GM18517 (cell line): ENCODE results near the gene CLRN3.

Source experiments
- ATAC-seq: cut with Tn5 transposase; IDR thresholded peaks from one replicate; pipeline ENCODE4 v1.9.1; 2021; ENCODE audit warnings: mild to moderate bottlenecking, moderate library complexity; ENCODE audit not compliant: unreplicated experiment

Gene CLRN3

DNA sequence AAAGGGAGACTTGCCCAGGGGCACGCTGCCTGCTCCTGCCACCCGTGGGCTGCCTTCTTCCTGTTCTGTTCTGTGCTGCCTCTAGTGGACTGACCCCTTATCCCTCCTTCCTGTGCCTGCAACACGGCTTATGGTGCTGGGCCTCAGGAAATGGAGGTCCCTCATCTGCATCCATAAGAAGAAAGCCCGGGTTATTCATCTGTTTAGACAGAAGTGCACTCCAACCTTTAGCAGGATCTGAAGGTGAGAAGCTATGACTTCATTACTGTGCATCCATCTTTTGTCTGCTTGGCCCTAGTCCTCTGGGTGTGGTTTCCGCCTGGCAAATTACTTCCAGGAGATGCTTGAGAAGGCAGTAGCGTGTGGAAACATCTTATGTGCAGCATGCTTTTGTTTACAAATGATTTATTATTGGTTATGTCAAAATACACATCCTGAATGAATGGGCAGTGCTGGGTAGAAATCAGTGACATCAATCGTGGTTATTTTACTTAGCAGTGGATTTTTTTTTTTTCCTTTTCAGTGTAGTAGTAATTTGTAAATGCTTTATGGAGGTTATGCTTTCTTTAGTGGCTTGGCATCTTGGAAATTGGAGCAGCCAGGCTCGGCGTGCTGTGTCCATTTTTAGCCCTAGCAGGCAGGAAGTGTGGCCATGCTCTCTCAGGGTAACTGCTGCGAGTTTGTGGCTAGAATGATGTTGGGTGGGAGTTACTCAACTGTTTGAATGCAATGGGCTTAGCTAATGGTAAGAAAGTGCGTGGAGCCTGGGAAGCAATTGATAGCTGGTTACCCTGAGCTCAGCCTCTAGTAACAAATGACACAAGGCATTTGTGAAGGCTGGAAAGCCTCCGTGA, 26.9 kb upstream of the CLRN3 start:
- ATAC-seq, result no peak

DNA sequence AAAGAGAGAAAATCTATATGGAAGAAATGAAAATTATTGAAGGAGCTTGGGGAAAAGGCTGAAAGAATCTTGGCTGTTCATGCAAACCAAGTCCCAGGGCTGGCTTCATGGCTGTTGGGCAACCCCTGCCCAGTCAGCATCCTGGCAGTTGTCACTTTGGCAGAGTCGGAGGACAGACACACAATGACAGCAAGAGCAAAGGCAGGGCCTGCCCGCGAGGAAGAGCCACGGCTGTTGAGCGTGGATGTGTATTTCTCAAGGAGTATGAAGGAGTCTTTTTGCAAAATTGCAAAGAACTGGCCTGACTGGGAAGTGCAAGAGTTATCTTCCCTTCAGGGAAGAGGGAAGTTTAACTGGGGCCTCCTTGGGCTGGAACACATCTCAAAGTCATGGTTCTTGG, 25.8 kb upstream of the CLRN3 start:
- ATAC-seq, result no peak

DNA sequence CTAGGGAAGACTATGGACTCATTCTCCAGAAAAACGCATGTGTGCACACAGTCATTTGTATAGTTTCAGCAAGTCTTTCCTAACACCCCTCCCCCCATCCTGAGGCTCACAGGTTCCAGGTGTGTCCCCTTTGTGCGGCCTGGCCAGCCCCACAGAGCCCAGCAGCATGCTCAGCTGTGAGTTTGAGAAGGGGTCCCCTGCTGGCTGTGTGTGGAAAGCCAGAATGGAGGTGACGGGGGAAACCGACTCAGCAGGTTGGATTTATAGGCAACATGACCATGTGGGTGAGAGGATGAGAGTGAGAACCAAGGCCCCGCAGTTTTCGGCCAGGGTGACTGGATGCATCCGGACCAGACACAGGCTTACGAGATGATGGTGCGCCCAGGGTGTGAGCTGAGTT, 24.1 kb upstream of the CLRN3 start:
- ATAC-seq, result no peak

DNA sequence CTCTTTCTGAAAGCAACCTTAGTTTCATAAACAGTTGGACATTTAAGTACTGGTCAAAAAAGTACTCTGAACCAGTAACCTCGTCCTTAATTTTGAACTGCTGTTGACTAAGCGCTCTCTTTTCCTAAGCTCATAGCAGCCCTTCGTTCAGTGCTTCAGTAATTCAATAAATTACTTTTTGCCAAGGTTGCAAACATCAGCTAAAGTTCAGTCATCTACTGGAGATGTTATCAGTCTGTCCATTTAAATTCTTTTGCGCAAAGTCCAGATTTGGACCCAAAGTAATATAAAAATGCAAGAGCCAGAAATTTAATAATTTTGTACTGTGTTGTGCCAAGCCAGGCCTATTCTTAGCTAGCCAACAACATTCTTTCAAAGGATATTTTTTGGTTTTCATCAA, 22.6 kb upstream of the CLRN3 start:
- no peak for ATAC-seq

DNA sequence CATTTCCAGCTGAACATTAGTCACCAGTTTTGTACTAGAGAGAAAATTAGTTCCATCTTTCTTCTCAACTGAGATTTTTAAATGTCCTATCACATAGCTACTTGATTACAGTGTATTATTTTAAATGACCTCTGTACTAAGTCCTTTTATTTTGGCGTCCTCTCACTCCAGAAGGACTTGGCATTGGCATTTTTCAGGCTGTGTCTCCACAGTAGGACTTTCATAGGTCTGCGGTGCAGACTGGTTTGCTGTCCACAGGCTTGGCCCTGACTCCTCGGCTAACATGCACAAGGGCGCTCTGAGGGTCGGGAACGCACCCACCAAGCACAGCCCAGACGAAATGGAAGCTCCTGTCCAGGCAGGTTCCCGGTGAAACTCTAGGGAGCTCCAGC, 20.6 kb upstream of the CLRN3 start:
- no peak for ATAC-seq

DNA sequence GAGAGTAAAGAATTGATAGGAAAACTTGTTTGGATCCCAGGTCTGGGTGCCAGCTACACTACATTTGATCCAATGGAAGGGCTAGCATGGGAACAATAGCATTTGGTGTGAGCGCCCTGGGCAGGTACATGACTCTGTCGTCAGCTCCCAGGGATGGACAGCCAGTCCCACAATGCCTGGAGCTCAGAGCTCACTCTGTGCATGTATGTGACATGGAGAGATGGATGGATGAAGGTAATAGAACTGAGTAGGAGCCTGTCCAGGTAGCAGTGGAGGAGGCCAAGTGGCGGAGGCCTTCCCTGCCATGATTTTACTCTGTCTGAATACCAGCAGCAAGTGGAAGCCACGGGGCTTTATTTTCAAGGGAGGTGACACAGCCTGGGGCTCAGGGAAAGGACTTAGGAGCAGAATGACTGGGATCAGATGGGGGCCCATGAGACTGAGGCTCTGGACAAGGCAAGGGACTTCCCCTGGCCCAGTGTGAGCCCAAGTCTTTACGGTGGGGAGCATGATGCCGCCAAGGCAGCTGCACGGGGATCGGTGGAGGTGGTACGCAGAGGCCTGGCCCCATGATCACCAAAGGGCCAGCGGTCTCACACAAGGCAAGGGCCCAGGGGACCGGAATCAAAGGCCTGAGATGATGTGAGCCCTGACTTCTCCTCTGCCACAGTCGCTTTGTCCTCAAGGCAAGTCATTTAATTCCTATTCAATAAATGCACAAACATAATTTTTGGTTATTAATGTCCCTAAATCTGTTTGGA, 20.0 kb upstream of the CLRN3 start:
- ATAC-seq, result no peak

DNA sequence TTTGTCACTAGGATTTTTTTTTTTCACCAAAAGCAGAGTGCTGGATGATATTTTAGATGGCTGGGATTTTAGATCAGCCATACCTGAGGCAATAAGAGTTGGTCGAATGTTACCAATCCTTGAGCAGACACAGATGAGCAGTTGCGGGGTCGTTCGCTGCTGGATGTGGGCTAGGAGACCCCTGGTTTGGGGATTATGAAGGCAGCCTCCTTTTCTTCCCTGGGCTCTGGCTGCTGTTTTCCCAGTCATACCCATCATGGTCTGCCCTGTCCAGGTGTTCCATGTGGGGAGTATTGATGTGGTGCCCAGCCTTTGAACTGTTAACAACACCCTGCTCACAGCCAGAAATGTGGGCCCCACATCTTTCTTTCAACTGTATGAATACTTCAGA, 19.1 kb upstream of the CLRN3 start:
- no peak for ATAC-seq

DNA sequence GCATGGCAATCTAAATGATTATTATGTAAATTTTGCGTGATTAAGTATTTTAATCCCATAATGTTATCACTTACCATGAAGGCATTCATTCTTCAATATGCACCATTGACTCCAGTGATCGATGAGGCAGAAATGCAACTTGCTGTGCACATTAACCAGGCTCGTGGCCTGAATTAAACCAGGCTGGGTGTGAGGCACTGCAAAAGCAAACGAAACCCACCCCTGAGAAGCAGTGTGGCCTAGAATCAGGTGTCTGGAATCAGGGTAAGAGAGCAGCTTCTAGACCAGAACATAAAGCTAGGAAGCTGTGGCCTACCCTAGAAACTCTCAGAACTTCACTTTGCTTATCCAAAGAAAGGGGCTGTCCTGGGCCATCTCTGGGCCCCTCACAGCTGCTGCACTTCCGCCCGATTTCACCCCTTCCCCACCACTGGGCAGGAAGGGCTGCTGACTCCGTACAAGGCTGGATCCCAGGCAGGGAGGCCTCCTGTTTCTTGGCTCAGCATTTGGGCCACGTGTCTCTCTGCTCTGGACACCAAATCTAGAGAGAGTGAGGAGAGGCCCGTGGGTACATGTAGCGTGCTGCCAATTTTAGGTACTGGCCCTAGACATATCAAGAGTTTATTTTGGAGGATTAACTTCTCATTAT, 18.6 kb upstream of the CLRN3 start:
- no peak for ATAC-seq

DNA sequence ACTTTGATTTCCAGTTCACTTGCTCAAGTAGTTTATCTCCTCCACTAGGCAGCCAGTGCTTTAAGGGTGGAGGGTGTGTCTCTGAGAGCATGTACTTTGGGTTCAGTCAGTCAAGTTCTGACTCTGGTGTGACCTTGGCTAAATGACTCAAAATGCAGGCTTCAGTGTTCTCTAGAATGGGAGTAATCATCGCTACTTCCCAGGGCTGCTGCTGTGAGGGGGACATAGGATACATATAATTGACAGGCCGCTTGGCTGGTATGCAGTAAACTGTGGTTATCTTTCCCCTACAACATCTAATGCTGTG, 17.7 kb upstream of the CLRN3 start:
- no peak for ATAC-seq

DNA sequence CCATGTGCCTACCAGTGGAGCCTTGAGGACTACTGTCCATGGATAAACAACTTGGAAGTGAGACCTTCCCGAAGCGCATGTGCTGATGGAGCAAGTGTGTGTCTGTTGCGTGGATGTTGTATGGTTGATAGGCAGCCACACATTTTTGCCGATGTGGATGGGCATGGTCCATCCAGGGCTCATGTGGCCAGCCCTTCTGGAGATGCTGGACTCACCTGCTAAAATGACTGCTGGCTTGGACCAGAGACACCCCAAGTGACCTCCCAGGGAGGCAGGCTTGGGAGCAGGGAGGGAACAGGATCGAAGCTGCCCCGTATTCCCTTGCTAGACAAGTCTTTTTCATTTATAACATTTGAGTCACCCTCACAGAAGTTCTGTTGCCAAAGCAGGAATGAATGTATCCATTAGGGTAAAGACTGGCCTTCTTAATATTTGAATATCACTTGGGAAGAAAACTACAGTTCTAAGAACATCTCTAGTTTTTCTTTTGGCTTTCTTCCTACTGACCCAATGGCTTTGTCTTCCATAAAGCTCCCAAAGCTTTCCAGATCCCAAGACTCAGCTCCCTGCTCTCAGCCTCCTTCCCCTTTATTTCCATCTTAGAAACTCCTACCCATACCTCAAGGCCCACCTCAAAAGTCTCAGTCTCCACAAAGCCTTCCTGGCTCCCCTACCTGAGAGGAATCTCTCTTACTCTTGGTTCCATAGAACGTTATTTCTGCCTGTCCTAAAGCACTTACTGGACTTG, 17.1 kb upstream of the CLRN3 start:
- no peak for ATAC-seq

DNA sequence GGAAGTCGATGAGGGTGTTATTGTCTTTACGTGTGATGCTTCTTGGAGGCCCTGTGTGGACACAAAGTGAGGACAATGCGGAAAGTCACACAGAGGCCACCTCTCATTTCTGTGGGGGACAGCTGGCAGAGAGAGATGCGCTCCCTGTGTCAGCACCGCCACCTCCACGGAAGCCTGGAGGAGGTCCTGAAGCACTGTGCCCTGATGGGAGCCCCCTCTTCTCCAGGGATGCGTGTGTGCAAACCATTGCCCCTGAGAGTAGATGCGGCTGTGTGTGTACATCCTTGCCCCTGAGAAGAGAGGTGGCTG, 16.2 kb upstream of the CLRN3 start:
- no peak for ATAC-seq

DNA sequence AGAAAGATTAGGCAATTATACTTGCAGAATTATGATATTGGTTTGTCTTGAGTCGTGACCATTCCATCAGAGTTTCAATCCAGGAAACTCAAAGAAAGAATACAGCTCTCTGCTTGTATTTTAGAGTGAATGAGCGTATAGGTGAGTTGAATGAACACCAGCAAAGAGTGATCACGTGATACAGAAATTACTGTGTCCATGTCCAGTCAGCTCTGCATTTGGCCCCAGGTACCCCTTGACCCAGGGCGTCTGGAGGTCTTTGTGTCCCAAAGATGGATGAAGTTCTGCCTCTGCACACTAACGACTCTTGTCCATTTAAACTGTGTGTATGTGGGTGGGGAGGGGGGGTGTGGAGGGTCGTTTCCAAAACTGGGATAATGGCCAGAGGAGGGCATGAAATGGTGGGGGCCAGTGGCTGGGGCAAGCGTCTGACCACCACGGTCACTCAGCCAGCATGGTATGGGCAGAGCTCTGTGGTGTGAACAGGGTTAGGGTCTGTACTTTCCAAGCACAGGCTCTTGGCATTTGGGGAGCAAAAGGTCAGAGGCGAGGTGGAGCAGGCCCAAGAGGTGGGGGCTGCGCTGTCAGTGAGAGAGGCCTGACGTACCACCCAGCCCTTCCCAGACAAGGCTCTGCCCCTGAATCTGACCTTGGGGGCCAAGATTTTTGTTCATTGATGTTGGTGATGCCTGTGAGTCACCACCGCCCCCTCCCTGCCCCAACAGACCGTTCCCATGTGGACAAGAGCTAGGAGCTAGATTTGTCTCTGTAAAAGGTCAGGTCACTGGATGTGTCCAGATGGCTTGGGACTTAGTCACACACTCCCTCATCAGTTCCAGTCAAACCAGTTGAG, 15.6 kb upstream of the CLRN3 start:
- no peak for ATAC-seq

DNA sequence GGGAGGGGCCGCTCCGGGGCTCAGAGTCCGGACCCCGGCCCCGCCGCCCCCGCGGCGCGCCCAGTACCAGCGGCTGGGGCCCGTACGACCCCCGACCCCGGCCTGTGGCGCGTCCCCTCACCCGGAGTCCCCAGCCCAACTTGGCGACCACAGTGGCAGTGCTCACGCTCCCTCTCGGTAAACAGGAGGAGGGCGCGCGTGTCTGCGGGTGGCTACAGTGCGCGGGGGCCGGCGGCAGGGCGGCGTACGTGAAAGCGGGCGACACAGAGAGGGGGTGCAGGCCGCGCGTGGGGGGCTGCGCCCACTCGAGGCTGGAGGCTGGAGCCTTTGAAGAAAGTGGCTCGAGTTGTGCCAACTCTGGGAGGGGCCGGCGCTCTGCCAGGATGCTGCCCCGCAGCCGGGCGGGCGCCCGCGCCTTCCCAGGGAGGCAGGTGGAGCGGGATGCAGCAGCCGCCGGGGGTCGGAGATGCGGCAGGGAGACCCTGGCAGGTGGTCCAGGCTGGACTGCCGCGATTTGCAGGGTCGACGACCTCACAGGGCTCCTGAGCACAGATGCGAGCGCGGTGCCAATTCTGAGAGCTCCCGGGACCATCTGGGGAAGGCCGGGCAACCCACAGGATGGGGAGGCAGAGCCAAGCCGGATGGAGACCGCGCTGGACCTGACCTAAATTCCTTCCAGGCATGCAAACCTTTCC, 14.8 kb upstream of the CLRN3 start:
- no peak for ATAC-seq

DNA sequence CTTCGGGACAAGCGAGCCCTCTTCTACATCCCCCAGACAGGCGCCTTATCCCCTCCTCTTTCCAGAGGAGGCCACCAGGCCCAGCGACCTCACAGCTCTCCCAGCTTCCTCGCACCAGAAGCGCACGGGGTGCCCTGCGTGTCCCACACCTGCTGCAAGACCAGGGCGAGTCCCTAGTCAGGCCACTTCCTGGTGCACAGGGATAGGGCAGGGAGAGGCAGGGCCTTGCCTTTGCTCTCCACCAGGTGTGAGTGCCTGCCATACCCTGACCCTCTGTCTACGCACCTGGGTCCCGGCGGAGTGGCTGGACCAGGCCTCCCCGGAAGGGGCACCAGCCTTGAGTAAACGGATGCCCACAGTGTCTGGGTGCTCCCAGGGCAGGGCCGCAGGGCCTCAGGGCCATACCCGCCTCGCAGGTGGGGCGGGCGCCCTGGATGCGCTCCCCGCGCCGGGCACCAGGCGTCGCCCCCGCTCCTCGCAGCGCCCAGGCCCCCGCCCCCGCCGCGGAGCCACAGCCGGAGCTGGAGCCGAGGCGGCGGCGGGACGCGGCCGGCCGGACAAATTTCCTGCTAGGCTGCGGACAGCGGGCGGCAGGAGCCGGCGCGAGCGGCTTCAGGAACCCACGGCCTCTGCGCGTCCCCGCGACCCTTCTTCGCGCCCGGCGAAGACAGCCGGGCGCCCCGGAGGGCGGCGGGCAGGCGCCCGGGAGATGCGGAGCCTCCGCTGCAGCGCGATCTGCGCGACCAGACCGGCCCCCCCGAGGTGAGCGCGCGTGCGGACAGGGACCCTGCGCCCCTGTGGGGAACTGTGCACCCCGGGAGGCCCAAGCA, 14.0 kb upstream of the CLRN3 start, which contains the start of gene PTPRE:
Gene PTPRE, plus strand, starts transcription at position 556 of the 830 bp plus-strand sequence. CDS start 133,779 bp downstream, outside the sequence.
- peak; percentile 79 for ATAC-seq

DNA sequence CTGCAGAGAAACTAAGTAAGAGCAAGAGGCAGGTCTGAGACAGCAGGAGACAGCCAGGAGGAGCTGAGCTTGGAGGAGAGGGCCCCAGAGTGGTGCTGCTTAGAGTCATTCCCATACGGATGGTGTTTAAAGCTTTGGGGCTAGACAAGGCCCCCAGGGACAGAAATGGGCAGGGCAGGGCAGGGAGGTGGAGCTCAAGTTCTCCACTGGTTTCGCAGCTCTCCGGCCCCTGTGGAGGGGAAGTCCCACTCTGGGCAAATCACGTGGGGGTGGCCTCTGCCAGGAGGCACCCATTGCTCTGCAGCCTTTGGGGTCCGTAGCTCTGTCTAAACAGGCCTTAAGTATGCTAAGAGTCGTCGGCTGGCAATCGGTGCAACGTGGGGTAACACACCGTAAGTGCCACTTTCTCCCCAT, 13.1 kb upstream of the CLRN3 start:
- no peak for ATAC-seq

DNA sequence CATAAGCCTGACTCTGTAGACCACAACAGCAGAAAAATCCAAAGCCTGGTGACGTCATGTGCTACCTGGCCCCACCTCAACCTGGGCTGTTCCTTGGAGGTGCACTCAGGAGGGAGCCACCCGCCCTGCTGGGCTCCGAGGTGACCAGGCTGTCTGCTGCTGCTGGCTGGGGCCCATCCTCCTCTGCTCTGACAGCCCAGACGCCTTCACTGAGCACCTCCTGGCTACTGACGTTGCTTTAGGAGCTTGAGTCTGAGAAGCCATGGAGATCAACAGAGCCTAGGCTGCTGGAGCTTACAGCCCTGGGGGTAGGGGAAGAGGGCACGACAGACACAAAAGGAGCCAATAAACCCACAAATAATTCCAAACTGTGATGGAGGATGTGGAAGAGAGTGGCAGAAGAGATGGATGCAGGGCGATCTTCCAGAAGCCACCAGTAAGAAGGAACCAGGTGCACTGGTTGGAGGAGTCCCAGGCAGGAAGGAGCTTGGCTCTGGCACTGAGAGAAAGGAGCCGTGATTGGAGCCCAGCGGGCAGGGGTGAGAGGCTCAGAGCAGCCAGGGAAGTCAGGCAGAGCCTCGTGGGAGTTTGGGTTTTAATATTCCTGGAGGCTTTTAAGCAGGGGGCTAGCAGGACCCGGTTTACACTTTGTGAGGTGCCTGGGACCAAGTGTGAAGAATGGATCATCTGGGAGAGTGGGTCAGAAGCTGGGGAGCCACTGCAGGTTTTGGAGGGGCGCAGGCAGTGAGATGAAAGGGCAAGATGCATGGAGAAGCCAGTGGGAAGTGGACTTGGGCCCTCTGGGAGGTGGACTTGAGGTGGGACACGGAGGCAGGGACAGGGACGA, 12.5 kb upstream of the CLRN3 start:
- ATAC-seq, result no peak

DNA sequence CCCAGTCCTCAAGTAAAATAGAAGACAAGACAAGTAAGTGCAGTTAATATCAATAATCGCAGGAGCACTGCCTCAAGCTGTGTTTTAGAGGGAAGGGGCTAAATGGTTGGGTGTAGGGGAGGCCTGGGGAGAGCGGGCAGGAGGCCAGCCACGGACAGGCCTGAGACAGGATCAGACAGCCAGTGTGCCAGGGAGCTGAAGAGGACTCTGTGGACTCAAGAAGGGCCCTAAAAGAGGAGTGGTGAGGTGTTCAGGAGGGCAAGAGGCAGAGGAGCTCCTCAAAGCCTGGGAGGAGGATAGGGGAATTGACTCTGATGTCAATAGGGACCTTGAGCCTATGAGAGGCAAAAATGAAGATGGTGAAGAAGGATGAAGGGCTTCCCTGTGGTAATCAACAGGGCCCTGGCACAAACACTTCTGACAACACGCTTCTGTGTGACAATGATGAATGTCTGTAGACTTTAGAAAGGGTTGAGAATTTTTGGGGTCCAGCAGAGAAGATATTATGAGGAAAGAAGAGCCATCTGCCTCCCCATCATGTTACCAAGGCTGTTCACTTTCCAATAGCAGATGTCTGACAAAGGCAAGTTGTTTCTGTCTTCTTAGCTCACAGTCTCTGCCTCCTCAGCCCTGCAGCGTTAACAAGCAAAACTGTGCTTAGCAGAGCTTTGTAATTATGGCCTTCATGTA, 11.7 kb upstream of the CLRN3 start:
- no peak for ATAC-seq

DNA sequence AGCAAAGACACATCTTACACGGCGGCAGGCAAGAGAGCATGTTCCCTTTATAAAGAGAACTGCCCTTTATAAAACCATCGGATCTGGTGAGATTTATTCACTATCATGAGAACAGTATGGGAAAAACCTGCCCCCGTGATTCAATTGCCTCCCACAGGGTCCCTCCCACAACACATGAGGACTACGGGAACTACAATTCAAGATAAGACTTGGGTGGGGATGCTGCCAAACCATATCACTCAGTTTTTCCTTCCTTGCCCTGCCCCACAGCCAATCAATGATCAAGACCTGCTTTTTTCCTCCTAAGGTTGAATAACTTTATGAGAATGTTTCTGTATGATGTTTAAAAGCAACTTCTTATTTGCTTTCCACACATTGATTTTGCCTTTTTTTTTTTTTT, 11.0 kb upstream of the CLRN3 start:
- ATAC-seq, result no peak
